Measurements from ENCODE around the gene BPIFB4.

Gene BPIFB4

GRCh38 chr20:33062105-33062824 is 17.2 kb upstream of the BPIFB4 start:
- no peak for DNase-seq

- DNase-seq, result no peak
Measured at GRCh38 chr20:33062825-33063149, 16.7 kb upstream of the BPIFB4 start.

GRCh38 chr20:33063271-33063670 is 16.2 kb upstream of the BPIFB4 start:
- no peak for DNase-seq

DNA sequence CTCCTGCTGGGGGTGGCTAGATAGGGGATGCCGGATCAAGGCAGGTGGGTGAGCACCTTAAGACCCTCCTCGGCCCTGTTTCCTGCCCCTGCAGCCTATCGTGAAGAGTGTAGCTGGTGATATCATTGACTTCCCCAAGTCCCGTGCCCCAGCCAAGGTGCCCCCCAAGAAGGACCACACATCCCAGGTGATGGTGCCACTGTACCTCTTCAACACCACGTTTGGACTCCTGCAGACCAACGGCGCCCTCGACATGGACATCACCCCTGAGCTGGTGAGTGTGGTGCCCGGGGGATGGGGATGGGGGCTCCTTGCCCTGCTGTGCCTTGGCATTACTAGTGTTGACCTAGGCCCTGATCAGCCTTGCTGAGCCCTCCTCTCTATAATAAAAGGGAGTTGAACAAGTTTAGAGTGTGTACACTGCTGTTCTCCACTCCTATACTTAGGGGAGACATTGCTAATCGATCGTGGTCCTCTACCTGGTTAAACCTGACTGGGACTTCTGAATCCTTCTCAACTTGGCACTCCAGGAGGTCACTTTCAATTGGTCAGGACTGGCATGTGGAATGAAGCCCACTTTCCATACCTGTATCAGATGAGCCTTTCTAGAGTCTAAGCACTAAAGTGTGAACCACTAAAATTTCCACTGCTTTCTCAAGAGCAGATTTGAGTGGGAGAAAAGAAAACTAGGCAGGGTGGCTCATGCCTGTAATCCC is 14.7 kb upstream of the BPIFB4 start:
- no peak for DNase-seq

DNA sequence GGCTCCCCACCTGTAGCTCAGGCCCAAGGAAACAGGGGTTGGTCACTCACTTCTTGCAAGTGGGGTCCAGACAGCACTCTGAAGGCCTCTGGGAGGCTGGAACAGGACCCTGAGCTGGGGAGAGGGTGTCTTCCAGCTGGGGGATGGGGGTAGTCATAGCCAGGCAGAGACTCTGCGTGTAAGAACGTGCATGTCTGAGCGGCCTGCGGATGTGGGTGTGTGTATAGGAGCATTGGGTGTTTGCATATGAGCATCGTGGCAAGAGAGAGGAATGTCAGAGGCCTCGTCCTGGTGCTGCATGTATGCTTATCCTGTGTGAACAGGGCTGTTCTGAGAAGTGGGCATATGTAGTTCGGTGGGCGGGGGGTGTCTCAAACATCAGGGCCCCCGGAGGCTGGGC is 13.7 kb upstream of the BPIFB4 start:
- DNase-seq, result no peak

DNA sequence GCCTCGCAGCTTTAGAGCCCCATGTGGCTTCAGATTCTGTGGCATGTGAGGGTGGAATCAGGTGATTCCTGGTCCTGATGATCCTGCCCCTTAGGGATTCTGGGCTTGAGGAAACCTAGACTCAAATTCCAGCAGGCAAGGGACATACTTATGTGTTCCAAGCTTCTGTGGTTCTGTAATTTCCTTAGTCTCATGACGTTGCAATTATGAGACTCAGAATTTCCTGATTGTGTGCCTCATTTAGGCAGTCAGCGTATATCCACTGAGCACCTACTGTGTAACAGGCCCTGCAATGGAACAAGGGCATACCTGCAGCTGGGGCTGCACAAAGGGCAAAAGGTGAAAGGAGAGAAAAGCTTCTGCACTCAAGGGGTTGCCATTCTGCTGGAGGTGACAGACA is 11.6 kb upstream of the BPIFB4 start:
- DNase-seq, result no peak

- no peak for DNase-seq
Measured at GRCh38 chr20:33068251-33068939, 11.0 kb upstream of the BPIFB4 start.

DNA sequence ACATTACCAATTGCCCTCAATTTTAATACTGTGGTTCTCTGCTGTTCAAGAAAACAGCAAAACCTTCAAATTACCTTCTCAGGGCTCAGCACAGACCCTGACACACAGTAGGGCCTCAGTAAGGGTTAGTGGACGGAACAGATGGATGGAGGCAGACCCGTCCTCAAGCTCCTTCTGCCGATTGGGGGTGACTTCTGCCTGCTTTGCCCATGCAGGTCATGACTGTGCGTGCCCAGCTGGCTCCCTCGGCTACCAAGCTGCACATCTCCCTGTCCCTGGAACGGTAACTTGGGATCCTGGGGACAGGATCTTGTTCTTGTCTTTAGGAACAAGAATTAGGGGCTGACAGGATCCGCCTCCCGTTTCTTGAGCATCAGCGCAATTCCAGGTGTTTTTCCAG is 9.8 kb upstream of the BPIFB4 start:
- no peak for DNase-seq

DNA sequence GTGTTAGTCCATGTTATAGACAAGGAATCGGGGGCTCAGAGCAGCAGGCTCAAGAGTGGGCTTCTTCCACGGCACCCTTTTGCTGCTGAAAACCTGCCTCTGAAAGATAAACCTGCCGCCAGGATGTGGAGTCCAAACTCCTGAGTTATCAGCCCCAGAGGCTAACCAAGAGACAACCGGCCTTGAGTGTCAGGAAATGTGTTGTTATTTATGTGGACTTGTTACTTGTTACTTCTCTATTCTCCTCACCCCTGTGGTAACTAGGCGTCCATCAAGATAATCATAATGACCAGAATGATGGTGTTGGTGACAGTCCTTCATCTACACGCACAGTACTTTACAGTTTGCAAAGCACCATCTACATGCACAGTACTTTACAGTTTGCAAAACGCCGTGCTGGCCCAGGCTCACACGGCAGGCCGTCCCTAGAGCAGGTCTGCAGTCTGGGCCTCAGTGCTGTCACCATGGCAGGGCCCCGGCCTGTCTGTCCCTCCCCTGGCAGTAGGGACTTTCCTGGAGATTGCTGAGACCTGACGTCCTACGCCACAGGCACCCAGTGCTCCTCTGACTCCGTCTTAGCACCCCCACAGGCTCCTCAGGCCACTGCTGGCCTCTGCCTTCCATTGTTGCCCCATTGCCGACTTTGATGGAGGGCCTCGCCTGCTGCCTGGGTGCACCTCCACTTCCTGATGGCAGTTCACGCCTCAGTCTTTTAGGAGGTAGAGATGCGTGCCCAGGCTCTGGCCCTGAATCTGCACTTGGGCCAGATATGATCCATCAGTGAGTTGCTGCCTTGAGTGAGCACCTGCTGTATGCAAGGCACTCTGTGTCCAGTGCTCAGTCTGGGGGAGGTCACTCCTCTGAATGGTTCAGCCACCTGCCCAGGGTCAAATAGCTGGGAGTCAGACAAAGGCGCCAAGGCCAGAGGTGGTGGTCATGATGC is 9.1 kb upstream of the BPIFB4 start:
- DNase-seq, result no peak

DNA sequence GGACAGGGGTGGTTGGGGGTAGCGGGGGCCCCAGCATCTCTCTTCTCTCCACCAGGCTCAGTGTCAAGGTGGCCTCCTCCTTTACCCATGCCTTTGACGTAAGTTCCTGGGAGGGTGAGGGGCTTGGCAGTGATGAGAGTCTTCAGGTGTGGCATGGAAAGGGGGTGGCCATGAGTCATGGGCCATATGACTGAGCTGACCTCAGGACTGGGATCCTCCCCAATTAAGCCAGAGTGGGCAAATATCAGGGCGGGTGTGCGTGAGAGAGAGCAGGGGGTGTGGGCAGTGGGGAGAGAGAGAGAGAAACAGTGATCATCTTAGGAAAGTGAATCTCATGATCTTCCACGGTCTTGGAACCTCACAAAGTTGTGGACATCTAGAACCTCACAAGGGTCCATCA is 8.2 kb upstream of the BPIFB4 start:
- DNase-seq, result no peak

GRCh38 chr20:33072362-33072761 is 7.1 kb upstream of the BPIFB4 start:
- DNase-seq, result no peak

GRCh38 chr20:33072813-33073212 is 6.6 kb upstream of the BPIFB4 start:
- DNase-seq, result no peak

DNA sequence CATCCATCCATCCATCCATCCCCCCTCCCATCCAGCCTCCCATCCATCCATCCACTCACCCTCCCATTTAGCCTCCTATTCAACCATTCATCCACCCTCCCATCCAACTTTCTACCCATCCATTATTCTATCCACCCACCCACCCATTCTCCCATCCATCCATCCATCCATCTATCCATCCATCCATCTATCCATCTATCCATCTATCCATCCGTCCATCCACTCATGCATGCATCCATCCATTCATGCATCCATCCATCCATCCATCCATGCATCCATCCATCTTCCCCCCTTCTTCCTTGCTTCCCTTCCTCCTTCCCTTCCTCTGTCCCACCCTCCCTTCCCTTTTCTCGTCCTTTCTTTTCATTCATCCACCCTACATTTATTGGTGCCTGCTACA is 4.8 kb upstream of the BPIFB4 start:
- no peak for DNase-seq

- DNase-seq, result no peak
Measured at GRCh38 chr20:33075281-33075680, 4.2 kb upstream of the BPIFB4 start.

- DNase-seq, result peak in 1 of 5 experiments; percentile 50
Measured at GRCh38 chr20:33076662-33077372, 2.6 kb upstream of the BPIFB4 start.

DNA sequence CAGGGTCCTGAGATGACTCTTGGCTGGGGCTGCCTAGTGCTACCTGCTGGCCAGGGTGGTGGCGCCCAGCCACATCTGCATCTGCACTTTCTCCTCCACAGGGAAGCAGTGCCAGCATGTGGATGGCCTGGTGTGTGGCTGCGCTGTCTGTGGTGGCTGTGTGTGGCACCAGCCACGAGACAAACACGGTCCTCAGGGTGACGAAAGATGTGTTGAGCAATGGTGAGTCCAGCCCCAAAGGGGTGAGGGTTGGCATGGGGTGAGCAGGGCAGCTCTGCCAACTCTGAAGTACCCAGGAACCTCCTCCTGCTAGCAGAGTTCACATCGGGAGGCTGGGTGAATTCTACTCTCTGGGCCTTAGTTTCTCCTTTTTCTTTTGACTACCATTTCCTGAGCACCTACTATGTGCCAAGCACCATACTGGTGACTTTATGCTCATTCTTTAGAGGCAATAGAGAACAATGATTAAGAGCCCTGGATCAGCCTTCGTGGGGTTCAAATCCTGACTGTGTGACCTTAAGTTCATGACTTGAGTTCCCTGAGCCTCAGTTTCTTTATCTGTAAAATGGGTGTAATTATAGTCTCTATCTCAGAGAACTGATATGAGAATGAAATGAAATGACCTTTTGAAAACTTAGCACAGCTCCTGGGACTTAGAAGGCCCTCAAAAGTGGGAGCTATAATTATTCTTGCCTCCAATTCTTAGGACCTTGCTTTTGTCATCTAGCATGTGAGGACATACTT is 2.1 kb downstream of the BPIFB4 start:
- no peak for DNase-seq

DNA sequence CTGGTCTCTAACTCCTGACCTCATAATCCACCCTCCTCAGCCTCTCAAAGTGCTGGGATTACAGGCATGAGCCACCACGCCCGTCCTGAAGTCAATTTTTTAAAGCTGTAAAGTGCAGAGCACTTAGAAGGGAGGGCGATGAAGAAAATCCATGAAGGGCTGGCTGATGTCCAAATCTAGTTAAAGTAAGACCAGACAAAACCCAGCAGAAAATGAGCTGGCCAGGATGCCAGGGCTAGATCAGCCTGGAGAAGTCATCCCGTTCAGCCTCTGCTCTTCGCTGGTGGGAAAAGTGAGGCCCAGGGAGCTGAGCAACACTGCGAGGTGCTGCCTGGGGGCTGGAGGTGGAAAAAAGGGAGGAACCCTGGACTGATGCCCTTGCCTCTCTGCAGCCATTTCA is 3.1 kb downstream of the BPIFB4 start:
- DNase-seq, result no peak

DNA sequence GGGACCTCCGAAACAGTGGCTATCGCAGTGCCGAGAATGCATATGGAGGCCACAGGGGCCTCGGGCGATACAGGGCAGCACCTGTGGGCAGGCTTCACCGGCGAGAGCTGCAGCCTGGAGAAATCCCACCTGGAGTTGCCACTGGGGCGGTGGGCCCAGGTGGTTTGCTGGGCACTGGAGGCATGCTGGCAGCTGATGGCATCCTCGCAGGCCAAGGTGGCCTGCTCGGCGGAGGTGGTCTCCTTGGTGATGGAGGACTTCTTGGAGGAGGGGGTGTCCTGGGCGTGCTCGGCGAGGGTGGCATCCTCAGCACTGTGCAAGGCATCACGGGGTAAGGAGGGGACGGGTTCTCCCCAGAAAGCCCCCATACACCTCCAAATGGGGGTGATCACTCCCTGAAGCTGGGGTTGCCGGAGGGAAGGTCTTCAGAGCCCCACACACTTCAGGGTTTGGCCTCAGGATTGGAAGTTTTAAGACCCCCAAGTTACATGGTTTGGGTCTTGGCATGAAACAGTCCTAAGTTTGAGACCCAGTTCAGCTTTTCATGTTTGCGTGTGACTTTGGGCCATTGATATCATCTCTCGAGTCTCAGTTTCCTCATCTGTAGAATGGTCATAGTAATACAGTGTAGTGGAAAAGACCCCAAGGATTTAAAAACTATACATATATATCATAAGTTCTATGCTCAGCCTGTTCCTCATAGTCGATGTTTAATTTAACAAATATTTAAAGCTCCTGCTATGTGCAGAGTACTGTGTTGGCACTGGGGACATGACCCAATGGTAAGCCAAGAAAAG is 4.3 kb downstream of the BPIFB4 start:
- no peak for DNase-seq

- no peak for DNase-seq
Measured at GRCh38 chr20:33084722-33085121, 5.3 kb downstream of the BPIFB4 start.

- no peak for DNase-seq
Measured at GRCh38 chr20:33086052-33086722, 6.7 kb downstream of the BPIFB4 start.

Measured in T-helper 2 cell (primary cell).